ENCODE data around the gene CTSA. TPM values are rescaled to one million over a fixed set of nuclear protein-coding genes. Genes with fewer than 3 reads are reported as not detected.

Gene CTSA
- total RNA-seq, 1 experiment from 2014 or later: 123 TPM

- H3K27me3 ChIP-seq (ENCODE audit: insufficient read depth, low read depth): no peaks in the 10 kb centered on the region
- H3K36me3 ChIP-seq (ENCODE audit: low read depth): no peaks in the 10 kb centered on the region
- ChIA-PET POLR2A (ENCODE audit: unreplicated experiment) (no interaction called here), CTCF (no interaction called here)
- H2AFZ ChIP-seq: no peak overlapping the region
- H3K4me3 ChIP-seq: no peak overlapping the region
- H3K27ac ChIP-seq: no peak overlapping the region
- no peaks in the 10 kb centered on the region for H4K20me1 ChIP-seq (ENCODE audit: insufficient read depth)
- H3K4me2 ChIP-seq: no peak overlapping the region
- no peaks in the 10 kb centered on the region for H3K9me2 ChIP-seq (ENCODE audit: insufficient read depth)
- peaks cover 22% of the 10 kb centered on the region for H3K79me2 ChIP-seq (ENCODE audit: low read depth)
- TF ChIP-seq CTCF (conservative IDR thresholded peaks at IDR 0.05): no peak
- TF ChIP-seq EZH2 (IDR thresholded peaks at IDR 0.05; ENCODE audit: low read depth): no peak
- intact Hi-C loops (cut with micrococcal nuclease; ENCODE audit: unreplicated experiment): no loop called here
- DNase-seq: no peak
- H3K9me3 ChIP-seq (ENCODE audit: insufficient read depth, low read depth): no peaks in the 10 kb centered on the region
- peaks cover 26% of the 10 kb centered on the region for H3K4me1 ChIP-seq (replicated peaks; ENCODE audit: insufficient read depth)
- H3F3A ChIP-seq (ENCODE audit: insufficient read depth, low read depth): peaks cover 3% of the 10 kb centered on the region; the same call in 1 of the 2 replicates
- BruUV-seq (replicated peaks): no TSS peak
These were observed 31.2 kb upstream of the CTSA start for GRCh38 chr20:45859916-45860315.

GRCh38 chr20:45860560-45861220 is 30.4 kb upstream of the CTSA start:
- Histone ChIP-seq H3K9me3 (ENCODE audit: insufficient read depth, low read depth) (no peaks in the 10 kb centered on the region), H4K20me1 (ENCODE audit: insufficient read depth) (no peaks in the 10 kb centered on the region), H3K27ac (no peak overlapping the region), H2AFZ (no peak overlapping the region), H3K4me2 (no peak overlapping the region), H3K4me1 (replicated peaks; ENCODE audit: insufficient read depth) (peaks cover 23% of the 10 kb centered on the region), H3K9me2 (ENCODE audit: insufficient read depth) (no peaks in the 10 kb centered on the region), H3K27me3 (ENCODE audit: insufficient read depth, low read depth) (no peaks in the 10 kb centered on the region), H3K36me3 (ENCODE audit: low read depth) (no peaks in the 10 kb centered on the region), H3F3A (ENCODE audit: insufficient read depth, low read depth) (peaks cover 3% of the 10 kb centered on the region; the same call in 1 of the 2 replicates), H3K79me2 (ENCODE audit: low read depth) (peaks cover 14% of the 10 kb centered on the region), H3K4me3 (no peak overlapping the region)
- no TSS peak for BruUV-seq (replicated peaks)
- TF ChIP-seq EZH2 (IDR thresholded peaks at IDR 0.05; ENCODE audit: low read depth): no peak
- TF ChIP-seq CTCF (conservative IDR thresholded peaks at IDR 0.05): no peak
- CTCF ChIA-PET: no interaction called here
- intact Hi-C loops (cut with micrococcal nuclease; ENCODE audit: unreplicated experiment): no loop called here
- POLR2A ChIA-PET (ENCODE audit: unreplicated experiment): no interaction called here
- DNase-seq: no peak

- no peaks in the 10 kb centered on the region for H3K36me3 ChIP-seq (ENCODE audit: low read depth)
- H3K27me3 ChIP-seq (ENCODE audit: insufficient read depth, low read depth): no peaks in the 10 kb centered on the region
- peaks cover 15% of the 10 kb centered on the region for H3K4me1 ChIP-seq (replicated peaks; ENCODE audit: insufficient read depth)
- H4K20me1 ChIP-seq (ENCODE audit: insufficient read depth): no peaks in the 10 kb centered on the region
- TF ChIP-seq CTCF (conservative IDR thresholded peaks at IDR 0.05) (no peak), EZH2 (IDR thresholded peaks at IDR 0.05; ENCODE audit: low read depth) (no peak)
- ChIA-PET POLR2A (ENCODE audit: unreplicated experiment) (interaction anchor here (0.6 kb wide), 1 partner anchor 559 kb away, joined by 4 read pairs; no protein-coding TSS in a partner anchor), CTCF (no interaction called here)
- H3K27ac ChIP-seq: no peak overlapping the region
- peaks cover 7% of the 10 kb centered on the region for H3K79me2 ChIP-seq (ENCODE audit: low read depth)
- no peaks in the 10 kb centered on the region for H3K9me3 ChIP-seq (ENCODE audit: insufficient read depth, low read depth)
- intact Hi-C loops (cut with micrococcal nuclease; ENCODE audit: unreplicated experiment): no loop called here
- no peak overlapping the region for H3K4me2 ChIP-seq
- no TSS peak for BruUV-seq (replicated peaks)
- DNase-seq: no peak
- H3K9me2 ChIP-seq (ENCODE audit: insufficient read depth): no peaks in the 10 kb centered on the region
- peaks cover 3% of the 10 kb centered on the region; the same call in 1 of the 2 replicates for H3F3A ChIP-seq (ENCODE audit: insufficient read depth, low read depth)
- H3K4me3 ChIP-seq: no peak overlapping the region
- no peak overlapping the region for H2AFZ ChIP-seq
These were observed 29.7 kb upstream of the CTSA start for GRCh38 chr20:45861221-45862075.

All from PC-9 (cell line).